ENCODE data around the gene ASH1L.

DNA sequence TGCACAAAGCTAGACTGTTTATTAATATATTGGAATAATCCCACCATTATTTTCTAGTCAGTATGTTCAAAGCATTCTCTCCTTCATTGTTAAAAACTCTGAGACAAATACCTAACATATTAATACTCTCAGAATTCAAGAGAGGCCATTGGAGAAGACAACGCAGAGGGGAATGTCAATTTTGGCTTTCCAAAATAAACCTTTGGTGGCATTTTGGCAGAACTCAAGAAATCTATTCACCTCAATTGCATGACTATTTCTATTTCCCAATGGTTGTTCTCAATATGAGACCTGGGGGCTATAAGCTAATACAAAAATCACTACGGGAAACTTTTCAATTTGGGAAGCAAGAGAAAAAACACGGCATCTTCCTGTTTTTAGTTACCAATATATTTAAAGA is 183.4 kb downstream of the ASH1L start:
- no peak for TF ChIP-seq POLR2A (IDR thresholded peaks at IDR 0.05)
- TF ChIP-seq, protein P1, sequence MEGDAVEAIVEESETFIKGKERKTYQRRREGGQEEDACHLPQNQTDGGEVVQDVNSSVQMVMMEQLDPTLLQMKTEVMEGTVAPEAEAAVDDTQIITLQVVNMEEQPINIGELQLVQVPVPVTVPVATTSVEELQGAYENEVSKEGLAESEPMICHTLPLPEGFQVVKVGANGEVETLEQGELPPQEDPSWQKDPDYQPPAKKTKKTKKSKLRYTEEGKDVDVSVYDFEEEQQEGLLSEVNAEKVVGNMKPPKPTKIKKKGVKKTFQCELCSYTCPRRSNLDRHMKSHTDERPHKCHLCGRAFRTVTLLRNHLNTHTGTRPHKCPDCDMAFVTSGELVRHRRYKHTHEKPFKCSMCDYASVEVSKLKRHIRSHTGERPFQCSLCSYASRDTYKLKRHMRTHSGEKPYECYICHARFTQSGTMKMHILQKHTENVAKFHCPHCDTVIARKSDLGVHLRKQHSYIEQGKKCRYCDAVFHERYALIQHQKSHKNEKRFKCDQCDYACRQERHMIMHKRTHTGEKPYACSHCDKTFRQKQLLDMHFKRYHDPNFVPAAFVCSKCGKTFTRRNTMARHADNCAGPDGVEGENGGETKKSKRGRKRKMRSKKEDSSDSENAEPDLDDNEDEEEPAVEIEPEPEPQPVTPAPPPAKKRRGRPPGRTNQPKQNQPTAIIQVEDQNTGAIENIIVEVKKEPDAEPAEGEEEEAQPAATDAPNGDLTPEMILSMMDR (IDR thresholded peaks at IDR 0.05): no peak

All from body of pancreas (tissue), 4 donors.